Ovary (tissue), 3 donors: ENCODE measurements around the gene D2HGDH.

Source experiments
- CTCF ChIP-seq, 3 donors: fragments of 450-650 bp in 2 of 3; fragments of 200-600 bp in 1 of 3; IDR thresholded peaks; one replicate each; pipeline versions ENCODE4 v1.5.1 to v1.8.0; 2016 to 2022; ENCODE audit warnings: antibody characterized with exemption in 3 of 3, mild to moderate bottlenecking in 1 of 3
- EP300 ChIP-seq: sonication (generic); formaldehyde crosslinking; IDR thresholded peaks from one replicate; pipeline ENCODE4 v1.6.1; 2017; ENCODE audit warnings: antibody characterized with exemption
- POLR2A ChIP-seq: fragments of 450-650 bp; IDR thresholded peaks from one replicate; pipeline ENCODE4 v1.6.1; 2017; ENCODE audit warnings: antibody characterized with exemption, mild to moderate bottlenecking, moderate library complexity
- donor health status: DM: no; HTN: no; CAD: no.

DNA sequence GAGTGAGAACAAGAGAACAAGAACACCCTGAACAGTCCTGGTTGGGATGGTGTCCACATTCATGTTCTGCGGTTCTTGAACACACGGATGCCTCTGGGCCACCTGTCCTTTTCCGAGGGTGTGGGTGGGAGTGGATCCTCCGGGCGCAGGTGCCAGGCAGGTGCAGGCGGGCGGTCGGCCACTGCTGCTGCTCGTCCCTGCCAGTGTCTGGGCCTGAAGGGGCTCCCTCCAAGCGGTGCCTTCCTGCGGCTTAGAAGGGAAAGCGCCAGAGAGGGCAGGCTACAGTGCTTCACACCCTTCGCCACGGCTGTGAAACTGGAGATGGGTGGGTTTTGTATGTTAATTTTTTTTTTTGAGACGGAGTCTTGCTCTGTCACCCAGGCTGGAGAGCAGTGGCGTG, 8.0 kb upstream of the D2HGDH start:
- TF ChIP-seq CTCF (IDR thresholded peaks at IDR 0.05) (no peak), POLR2A (no peak), EP300 (no peak)
